Stimulated activated CD4-positive, alpha-beta T cell treated with anti-CD3 and anti-CD28 coated beads, Interleukin-15, amount 100 ng/mL, for 48 hours (primary cell): ENCODE results near the gene CACNA1B.

Experiments used
- DNase-seq, 2 donors: peaks; one replicate each; pipeline ENCODE4 v3.0.0-alpha.2; 2020; ENCODE audit warnings: low read depth in 2 of 2

Gene CACNA1B

GRCh38 chr9:138053321-138053868, 175.8 kb downstream of the CACNA1B start:
- DNase-seq = peak in 1 of 2 donors; percentile 3

GRCh38 chr9:138053996-138054752, 176.6 kb downstream of the CACNA1B start:
- DNase-seq = no peak

DNA sequence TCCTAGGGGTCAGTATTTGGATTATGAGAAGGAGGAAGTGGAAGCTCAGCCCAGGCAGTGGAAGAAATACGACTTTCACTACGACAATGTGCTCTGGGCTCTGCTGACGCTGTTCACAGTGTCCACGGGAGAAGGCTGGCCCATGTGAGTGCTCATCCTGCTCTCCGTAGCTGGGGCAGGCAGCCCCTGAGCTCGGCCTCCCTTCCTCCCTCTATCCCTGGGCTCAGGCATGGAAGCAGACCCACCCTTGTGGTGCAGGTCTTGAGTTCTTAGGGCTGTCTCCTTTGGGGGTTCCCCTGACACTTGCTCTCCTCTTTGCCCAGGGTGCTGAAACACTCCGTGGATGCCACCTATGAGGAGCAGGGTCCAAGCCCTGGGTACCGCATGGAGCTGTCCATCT, 180.1 kb downstream of the CACNA1B start:
- no peak for DNase-seq

DNA sequence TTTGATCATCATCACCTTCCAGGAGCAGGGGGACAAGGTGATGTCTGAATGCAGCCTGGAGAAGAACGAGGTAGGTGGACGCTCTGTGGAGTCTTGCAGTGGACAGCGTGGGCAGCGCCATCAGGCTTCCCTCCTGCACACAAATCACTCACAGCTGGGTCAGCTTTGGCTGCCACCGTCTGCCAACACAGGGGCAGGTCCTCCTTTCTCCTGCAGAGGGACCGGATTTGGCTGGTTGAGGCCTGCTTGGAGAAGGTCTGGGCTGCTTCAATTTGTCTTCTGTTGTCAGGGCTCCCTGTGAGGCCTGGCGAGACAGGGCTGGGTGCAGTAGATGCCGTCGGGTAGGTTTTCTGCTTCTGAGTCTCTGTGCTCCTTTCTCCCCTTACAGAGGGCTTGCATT, 180.6 kb downstream of the CACNA1B start:
- no peak for DNase-seq

DNA sequence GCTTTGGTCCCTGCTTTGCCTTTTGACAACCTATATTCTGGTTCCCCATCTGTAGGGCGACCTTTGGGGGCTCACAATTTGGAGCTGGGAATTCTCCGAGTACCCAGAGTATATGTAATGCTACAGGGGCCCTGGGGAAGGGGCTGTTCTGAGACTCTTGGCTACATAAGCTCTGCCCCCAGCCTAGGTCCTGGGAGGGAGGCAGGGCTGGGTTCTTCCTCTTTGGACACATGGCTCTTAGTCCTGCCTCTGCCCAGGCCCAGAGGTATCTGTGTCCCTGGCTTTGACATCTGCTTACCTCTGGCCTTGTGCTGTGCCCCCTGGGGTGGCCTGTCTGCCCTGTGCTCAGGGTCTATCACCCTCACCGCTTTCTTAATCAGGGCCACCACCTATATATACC, 181.6 kb downstream of the CACNA1B start:
- DNase-seq = no peak

- DNase-seq = no peak
Observed at GRCh38 chr9:138060365-138060764, 182.8 kb downstream of the CACNA1B start.

- DNase-seq = no peak
Observed at GRCh38 chr9:138060881-138061280, 183.3 kb downstream of the CACNA1B start.

- no peak for DNase-seq
Observed at GRCh38 chr9:138061631-138062030, 184.0 kb downstream of the CACNA1B start.

DNA sequence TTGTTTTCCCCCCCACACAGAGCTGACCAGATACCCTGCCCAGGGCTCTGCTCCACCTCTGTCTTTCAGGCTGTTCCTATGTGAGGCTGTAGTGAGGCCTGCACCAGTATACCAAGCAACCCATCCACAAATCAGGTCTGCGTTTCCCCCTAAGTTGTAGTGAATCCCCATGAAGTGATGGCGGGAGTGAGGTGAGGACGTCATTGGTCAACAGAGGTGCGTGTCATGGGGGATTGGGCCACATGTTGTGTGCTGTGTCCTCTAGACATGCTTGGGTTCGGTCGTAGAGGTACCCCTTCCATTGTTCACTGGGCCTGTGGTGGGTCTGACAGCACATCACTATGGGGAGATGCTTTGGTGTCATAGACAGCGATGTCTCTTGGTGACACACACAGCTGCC, 184.6 kb downstream of the CACNA1B start:
- DNase-seq = no peak

DNA sequence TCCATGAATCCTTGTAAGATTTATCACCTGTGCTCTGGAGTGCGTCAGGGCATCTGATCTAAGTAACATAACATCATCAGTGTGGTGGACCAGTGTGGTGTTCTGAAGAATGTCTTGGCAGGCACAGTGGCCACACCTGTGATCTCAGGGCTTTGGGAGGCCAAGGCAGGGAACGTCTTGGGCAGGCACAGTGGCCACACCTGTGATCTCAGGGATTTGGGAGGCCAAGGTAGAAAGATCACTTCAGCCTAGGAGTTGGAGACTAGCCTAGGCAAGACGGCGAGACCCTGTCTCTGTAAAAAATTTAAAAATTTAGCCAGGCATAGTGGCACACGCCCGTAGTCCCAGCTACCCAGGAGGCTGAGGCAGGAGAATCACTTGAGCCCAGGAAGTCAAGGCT, 185.5 kb downstream of the CACNA1B start:
- DNase-seq = no peak

DNA sequence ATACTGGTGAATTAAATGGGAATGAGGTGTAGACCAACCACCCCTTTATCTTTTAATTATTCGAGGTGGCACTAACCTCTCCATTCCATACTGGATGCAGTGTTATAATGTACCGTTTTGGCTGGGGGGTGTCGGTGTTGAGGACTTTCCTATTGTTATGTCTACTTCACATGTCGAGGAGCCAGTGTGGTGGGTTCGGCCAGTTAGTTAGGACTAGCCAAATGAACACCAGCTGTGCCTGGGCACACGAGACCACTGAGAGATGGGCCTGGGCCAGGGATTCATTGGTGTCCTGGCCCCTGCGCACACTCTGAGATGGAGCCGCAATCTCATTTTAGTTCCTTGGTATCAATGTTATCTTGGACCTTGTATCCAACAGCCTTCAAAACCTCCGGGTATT, 186.2 kb downstream of the CACNA1B start:
- DNase-seq = no peak

DNA sequence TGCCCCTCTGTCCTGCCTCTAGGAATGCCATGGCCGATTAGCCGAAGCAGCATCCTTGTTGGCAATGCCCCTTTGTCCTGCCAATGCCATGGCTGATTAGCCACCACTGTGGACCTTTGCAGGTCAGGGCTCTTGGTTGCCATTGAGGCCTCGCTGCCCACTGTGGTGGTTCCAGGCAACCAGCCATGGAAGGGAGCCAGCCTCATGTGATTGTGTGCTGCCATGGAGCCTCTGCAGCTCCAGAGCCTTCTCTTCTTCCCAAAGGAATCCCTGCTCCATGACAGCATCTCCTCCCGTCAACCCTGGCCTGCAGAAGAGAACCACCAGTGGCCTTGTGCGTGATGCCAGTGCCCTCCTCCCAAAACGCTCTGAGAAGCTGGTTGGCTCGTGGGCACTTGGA, 187.0 kb downstream of the CACNA1B start:
- no peak for DNase-seq

DNA sequence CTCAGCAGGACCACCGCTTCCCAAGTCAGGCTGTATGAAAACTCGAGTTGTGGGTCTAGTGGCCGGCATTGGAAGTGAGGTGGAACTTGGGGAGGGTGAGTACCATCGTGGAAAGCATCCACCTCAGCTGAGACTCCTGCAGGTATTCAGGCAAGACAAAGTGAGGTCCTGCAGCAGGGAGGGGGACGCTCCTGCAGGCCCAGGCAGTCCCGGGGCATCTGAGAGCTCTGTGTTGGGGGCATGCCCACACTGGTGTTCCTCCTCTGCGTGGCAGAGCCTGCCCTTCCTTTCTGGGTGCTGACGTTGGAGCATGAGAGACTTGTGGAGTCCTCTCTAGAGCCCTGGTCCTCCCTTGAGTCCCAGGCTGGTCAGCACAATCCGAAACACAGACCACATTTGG, 187.7 kb downstream of the CACNA1B start:
- no peak for DNase-seq

- DNase-seq = no peak
Observed at GRCh38 chr9:138066049-138066448, 188.5 kb downstream of the CACNA1B start.

GRCh38 chr9:138067613-138068367, 190.2 kb downstream of the CACNA1B start:
- no peak for DNase-seq

DNA sequence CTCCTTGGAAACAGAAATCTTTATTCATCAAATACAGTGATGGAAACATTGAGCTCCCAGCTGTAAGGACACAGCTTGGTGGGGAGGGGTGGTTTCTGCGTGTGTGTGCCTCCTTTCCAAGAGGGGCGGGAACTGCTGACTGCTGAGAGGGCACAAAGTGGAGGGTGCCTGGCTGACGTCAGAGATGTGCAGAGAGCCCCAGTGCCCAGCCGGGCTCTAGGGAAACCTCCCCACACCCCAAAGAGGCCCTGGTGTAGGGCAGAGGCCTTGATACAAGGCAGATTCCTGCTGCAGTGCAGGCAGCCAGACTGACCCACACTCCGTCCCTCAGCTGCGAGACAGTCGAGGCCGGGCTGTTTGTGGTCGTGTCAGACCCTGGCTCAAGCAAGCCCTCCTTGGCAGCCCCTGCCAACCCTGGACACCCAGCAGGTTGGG, 191.0 kb downstream of the CACNA1B start:
- no peak for DNase-seq

GRCh38 chr9:138069731-138070456, 192.3 kb downstream of the CACNA1B start:
- no peak for DNase-seq

DNA sequence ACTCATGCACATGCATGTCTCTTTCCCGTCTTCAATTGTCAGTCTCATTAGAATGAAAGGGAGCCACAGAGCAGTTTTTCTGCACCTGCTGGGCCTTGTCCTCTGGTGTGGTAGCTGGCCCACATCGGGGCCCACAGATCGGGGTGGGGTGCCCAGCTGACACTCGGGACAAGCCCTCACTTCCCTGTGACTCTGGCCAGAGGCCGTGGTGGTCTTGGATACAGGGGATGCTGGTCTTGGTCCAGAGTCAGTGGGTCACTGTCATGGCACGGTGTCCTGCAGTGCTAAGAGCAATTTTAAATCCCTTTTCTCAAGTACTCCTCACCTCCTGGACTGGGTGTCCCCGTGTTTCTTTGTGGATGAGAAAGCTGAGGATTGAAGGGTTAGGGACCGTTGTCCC, 193.2 kb downstream of the CACNA1B start:
- DNase-seq = no peak

GRCh38 chr9:138071292-138071691, 193.7 kb downstream of the CACNA1B start:
- no peak for DNase-seq

GRCh38 chr9:138071731-138072130, 194.1 kb downstream of the CACNA1B start:
- DNase-seq = no peak

DNA sequence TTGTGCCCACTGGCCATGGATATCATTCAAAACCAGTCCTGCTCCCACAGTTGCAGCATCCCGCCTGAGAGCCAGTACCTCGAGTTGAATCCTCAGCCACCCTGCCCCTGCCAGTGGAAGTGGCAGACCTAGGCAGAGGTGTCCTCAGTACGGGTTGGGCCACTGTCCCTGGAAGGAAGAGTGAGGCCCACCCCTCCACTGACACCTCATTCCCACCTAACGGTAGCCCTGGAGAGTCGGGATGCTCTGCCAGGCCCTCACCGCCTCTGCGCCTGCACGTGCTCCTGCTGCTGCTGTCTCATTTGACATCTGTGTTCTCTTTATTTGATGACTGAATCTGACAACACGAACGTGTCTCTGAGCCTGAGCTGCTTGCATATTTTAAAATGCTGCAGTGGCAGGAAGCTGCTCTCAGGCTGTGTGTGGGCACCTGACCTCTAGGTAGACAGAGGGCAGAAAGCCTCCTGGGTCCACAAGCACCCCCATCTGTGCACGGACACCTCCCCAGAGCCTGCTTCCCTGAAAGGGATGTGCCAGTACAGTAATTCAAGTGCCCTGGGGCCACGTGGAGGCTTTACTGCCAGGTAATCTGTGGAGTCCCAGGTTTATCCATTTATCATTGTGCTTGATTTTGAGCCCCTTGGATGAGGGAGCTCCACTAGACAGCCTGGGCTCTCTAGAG, 194.7 kb downstream of the CACNA1B start:
- no peak for DNase-seq

DNA sequence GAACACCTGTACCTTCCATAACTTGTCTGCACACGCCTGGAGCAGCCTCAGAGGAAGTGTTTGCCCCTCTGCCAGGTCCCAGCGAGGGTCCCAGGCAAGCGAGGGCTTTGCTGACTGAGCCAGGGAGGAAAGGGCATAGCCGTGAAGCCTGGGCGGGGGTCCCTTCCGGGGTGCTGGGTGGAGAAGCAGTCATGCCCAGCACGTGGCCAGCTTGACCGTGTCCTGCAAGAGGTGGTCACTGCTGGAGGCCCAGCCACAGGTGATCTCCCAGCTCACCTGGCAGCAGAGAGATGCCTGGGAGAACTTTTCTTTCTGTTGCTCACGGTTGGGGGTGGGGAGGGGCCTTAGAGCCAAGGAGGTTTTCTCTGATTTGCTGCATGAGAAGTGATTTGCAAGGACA, 195.3 kb downstream of the CACNA1B start:
- no peak for DNase-seq
